ENCODE results near the gene FAM50B.

DNA sequence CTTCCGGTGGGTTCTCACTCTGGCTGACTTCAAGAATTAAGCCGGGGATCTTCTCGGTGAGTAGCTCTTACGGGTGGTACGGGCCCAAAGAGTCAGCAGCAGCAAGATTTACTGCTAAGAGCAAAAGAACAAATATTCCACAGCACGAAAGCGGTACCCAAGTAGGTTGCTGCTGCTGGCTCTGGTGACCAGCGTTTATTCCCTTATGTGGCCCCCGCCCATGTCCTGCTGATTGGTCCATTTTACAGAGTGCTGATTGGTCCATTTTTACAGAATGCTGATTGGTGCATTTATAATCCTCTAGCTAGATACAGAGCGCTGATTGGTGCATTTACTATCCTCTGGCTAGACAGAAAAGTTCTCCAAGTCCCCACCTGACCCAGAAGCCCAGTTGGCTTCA lies 44.3 kb downstream of the FAM50B start:
- TF ChIP-seq, protein P1, sequence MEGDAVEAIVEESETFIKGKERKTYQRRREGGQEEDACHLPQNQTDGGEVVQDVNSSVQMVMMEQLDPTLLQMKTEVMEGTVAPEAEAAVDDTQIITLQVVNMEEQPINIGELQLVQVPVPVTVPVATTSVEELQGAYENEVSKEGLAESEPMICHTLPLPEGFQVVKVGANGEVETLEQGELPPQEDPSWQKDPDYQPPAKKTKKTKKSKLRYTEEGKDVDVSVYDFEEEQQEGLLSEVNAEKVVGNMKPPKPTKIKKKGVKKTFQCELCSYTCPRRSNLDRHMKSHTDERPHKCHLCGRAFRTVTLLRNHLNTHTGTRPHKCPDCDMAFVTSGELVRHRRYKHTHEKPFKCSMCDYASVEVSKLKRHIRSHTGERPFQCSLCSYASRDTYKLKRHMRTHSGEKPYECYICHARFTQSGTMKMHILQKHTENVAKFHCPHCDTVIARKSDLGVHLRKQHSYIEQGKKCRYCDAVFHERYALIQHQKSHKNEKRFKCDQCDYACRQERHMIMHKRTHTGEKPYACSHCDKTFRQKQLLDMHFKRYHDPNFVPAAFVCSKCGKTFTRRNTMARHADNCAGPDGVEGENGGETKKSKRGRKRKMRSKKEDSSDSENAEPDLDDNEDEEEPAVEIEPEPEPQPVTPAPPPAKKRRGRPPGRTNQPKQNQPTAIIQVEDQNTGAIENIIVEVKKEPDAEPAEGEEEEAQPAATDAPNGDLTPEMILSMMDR (conservative IDR thresholded peaks at IDR 0.05; ENCODE audit: low read length): no peak
- no peak for TF ChIP-seq EZH2phosphoT487 (IDR thresholded peaks at IDR 0.05; ENCODE audit: borderline replicate concordance)
